ENCODE data around the gene LPAR2. TPM values are rescaled to one million over a fixed set of nuclear protein-coding genes. Genes with fewer than 3 reads are reported as not detected.

The LPAR2 gene
- total and polyA plus RNA-seq, 2 of the 13 experiments (the other 11 are each of a cell fraction or from before 2014, with no cell fraction given): 0.86 to 3.6 TPM

DNA sequence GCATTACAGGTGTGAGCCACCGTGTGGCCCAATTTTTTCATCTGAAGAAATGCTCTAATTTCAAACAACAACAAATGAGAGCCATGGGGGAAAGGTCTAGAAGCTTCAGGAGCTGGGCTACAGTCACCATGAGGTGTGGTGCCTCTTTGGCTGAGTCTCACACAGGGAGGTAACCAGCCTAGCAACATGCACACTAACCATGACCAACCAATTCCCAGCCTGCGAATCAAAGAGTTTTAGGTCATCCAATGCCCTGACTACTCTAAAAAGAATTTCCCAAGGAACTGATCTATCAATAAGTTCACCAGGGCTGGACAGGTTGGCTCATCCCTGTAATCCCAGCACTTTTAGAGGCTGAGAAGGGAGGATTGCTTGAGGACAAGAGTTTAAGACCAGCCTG, 39.5 kb downstream of the LPAR2 start:
- H3K4me2 ChIP-seq (ENCODE audit: low read depth, low read length): no peak overlapping the region
- peaks cover 0 to 7% of the 10 kb centered on the region in 2 experiments; a peak in 2 of 5 replicates for H3K27me3 ChIP-seq (ENCODE audit: control insufficient read depth in 1 of 2, insufficient read depth in 2 of 2, low read length in 2 of 2)
- TF ChIP-seq CEBPZ (IDR thresholded peaks at IDR 0.05; ENCODE audit: low read length): no peak
- no peak for TF ChIP-seq IKZF1 (IDR thresholded peaks at IDR 0.05)
- TF ChIP-seq ZNF768 (CRISPR knock-in tag; IDR thresholded peaks at IDR 0.05): no peak
- H4K20me1 ChIP-seq (ENCODE audit: insufficient read depth, low read length): no peaks in the 10 kb centered on the region
- H3K4me3 ChIP-seq (replicated peaks in 1 of 3; ENCODE audit: insufficient read depth in 1 of 3, low read depth in 2 of 3, low read length in 3 of 3): no peak overlapping the region
- intact Hi-C loops (cut with micrococcal nuclease; ENCODE audit: unreplicated experiment): no loop called here
- FAIRE-seq (no peak), ATAC-seq (no peak), DNase-seq (ENCODE audit: low spot score) (no peak)
- no peaks in the 10 kb centered on the region for H3K36me3 ChIP-seq (replicated peaks in 1 of 2; ENCODE audit: control insufficient read depth in 1 of 2, insufficient read depth in 2 of 2, low read length in 2 of 2)
- H3K9ac ChIP-seq (ENCODE audit: insufficient read depth, low read depth, low read length): no peak overlapping the region
- no peak overlapping the region for H2AFZ ChIP-seq (ENCODE audit: low read length)
- no peaks in the 10 kb centered on the region for H3K79me2 ChIP-seq (ENCODE audit: insufficient read depth, low read length)
- POLR2A ChIA-PET: no interaction called here
- no peak overlapping the region for H3K27ac ChIP-seq (ENCODE audit: extremely low read length, insufficient read depth, low read length)
- BruUV-seq (replicated peaks): no TSS peak
- in situ Hi-C loops (cut with HindIII; ENCODE audit: extremely low pct_ligation_motif_present, low pct_unique_long_range_greater_than_20kb): no loop called here
- 39% methylated on average over 2 of the region's 2 CpGs for WGBS (ENCODE audit: low lambda C conversion rate)
- H3K9me3 ChIP-seq (ENCODE audit: low read length): no peaks in the 10 kb centered on the region
- CTCF ChIA-PET (ENCODE audit: low intra/inter-chr PET ratio, low total read pairs): no interaction called here
- no peaks in the 10 kb centered on the region for H3K4me1 ChIP-seq (ENCODE audit: insufficient read depth, low read length)

DNA sequence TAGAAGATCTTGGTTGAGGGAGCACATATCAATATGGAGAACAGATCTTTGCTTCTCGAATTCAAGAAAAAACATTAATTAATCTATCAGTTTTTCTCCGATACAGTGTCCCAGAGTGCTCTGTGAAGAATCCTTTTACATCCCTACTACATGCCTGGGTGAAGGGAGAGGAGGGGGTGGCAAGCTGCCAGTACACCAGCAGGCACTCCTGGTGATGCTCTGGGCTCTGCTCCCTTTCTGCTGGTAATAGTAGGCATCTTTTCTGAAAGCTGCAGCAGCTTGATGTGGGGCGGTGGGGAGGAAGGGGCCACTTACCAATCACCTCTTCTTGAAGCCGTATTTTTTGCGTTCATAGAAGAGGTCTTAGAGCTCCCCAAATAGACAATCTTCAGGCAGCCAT, 40.2 kb downstream of the LPAR2 start:
- intact Hi-C loops (cut with micrococcal nuclease; ENCODE audit: unreplicated experiment): no loop called here
- TF ChIP-seq, protein P1, sequence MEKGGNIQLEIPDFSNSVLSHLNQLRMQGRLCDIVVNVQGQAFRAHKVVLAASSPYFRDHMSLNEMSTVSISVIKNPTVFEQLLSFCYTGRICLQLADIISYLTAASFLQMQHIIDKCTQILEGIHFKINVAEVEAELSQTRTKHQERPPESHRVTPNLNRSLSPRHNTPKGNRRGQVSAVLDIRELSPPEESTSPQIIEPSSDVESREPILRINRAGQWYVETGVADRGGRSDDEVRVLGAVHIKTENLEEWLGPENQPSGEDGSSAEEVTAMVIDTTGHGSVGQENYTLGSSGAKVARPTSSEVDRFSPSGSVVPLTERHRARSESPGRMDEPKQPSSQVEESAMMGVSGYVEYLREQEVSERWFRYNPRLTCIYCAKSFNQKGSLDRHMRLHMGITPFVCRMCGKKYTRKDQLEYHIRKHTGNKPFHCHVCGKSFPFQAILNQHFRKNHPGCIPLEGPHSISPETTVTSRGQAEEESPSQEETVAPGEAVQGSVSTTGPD (CRISPR knock-in tag; IDR thresholded peaks at IDR 0.05): no peak
- TF ChIP-seq ZNF343 (CRISPR knock-in tag; IDR thresholded peaks at IDR 0.05) (no peak), ISX (CRISPR knock-in tag; conservative IDR thresholded peaks at IDR 0.05) (no peak), GPBP1L1 (CRISPR knock-in tag; IDR thresholded peaks at IDR 0.05) (no peak), MEIS1 (CRISPR knock-in tag; IDR thresholded peaks at IDR 0.05; ENCODE audit: borderline replicate concordance) (no peak)
- in situ Hi-C loops (cut with HindIII; ENCODE audit: extremely low pct_ligation_motif_present, low pct_unique_long_range_greater_than_20kb): no loop called here
- H3K27ac ChIP-seq (ENCODE audit: extremely low read length, insufficient read depth, low read length): no peak overlapping the region
- H3K4me1 ChIP-seq (ENCODE audit: insufficient read depth, low read length): no peaks in the 10 kb centered on the region
- no TSS peak for BruUV-seq (replicated peaks)
- no peaks in the 10 kb centered on the region for H3K36me3 ChIP-seq (replicated peaks in 1 of 2; ENCODE audit: control insufficient read depth in 1 of 2, insufficient read depth in 2 of 2, low read length in 2 of 2)
- POLR2A ChIA-PET: no interaction called here
- no peak for ATAC-seq
- 20% methylated on average over 5 of the region's 5 CpGs for WGBS (ENCODE audit: low lambda C conversion rate)
- no peak overlapping the region for H3K4me3 ChIP-seq (replicated peaks in 1 of 3; ENCODE audit: insufficient read depth in 1 of 3, low read depth in 2 of 3, low read length in 3 of 3)
- H3K4me2 ChIP-seq (ENCODE audit: low read depth, low read length): no peak overlapping the region
- CTCF ChIA-PET (ENCODE audit: low intra/inter-chr PET ratio, low total read pairs): no interaction called here
- H3K9me3 ChIP-seq (ENCODE audit: low read length): no peaks in the 10 kb centered on the region
- no peak overlapping the region for H2AFZ ChIP-seq (ENCODE audit: low read length)
- H4K20me1 ChIP-seq (ENCODE audit: insufficient read depth, low read length): no peaks in the 10 kb centered on the region
- FAIRE-seq: no peak
- H3K79me2 ChIP-seq (ENCODE audit: insufficient read depth, low read length): no peaks in the 10 kb centered on the region
- H3K27me3 ChIP-seq (ENCODE audit: control insufficient read depth in 1 of 2, insufficient read depth in 2 of 2, low read length in 2 of 2): peaks cover 0 to 7% of the 10 kb centered on the region in 2 experiments; a peak in 2 of 5 replicates
- H3K9ac ChIP-seq (ENCODE audit: insufficient read depth, low read depth, low read length): no peak overlapping the region
- no peak for DNase-seq (ENCODE audit: low spot score)

All from HepG2 (cell line).